Medulla oblongata (tissue), 1 donor: ENCODE measurements around the gene RAMACL.

Experiments
- DNase-seq: peaks from one replicate; pipeline ENCODE4 v3.0.0-alpha.2; 2015; ENCODE audit errors: extremely low spot score

Gene RAMACL

DNA sequence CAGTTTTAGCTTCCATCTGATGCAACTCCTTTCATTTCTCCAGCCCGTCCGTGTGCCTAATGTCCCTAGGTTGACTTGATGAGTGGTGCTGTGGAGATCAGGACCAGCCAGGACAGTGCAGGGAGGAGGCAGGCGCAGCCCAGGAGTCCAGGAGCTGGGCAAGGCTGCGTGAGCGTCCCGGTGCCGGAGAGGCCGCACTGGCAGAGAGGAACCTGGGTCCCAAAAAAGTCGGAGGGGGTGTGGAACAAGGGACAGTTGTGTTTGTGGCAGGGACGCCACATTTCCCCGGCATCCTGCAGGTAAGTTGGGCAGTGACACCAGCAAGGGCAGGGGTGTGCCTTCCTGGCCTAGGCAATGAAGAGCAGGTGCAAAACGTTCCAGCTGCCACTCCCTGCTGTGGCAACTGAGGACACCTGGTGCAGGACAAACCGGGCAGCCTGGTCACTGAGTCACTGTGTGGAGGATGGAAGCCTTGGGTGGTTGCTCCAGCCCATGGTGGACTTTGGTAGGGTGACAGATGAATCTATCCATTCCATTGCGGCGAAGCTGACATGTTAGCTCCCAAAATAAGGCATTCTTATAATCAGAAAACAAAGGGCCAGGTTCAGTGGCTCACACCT, 53.2 kb downstream of the RAMACL start:
- no peak for DNase-seq
